ENCODE data around the gene NR3C2.

Gene NR3C2

DNA sequence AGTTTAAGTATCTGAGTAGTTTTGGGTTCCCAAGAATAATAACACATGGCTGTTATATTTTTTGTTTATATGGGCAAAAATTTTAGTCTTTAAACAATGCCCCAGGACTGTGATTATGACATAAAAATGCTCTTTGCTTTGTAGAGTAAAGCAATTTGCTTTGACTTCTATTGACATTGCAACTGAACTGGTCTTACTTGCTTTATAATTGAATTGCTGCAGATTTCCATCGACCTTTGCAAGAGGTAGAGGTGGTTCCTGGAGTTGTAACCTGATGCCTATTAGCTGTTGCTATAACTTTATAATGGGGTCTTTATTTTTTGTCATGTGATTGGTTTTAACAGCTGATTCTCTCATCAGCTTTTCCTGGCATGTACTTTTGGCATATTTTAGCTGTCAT, 407.4 kb downstream of the NR3C2 start:
- no peak for DNase-seq

DNA sequence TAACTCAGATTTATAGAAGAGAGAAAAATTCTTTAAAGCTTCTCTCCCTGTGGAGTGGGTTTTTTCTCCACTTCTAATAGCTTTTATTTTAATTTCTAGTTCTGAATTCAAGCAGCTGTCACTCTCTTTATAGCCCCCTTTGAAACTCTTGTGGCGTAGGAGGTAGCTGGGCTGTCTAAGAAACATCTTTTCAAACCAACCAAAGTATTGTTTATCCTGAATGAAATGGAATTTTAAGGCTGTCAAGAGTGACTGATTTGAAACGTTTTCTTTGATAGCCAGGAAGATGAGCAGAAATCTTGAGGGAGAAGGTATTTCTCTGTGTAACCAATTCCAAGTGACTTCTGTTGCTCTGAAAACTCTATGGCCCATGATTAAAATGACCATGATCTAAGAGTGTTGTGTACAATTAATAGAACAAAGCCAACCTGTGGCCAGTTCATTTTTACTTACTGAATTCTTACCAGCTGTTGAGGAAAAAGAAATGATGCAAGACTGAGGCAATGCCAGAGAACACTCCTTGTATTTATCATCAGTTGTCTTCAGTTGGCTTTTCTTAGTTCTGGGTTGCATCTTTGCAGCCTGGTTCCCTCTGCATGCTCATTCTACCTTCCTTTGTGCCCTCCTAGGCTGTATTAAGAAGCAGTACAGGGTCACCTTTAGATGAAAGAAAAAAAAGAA, 411.9 kb downstream of the NR3C2 start:
- DNase-seq: no peak

DNA sequence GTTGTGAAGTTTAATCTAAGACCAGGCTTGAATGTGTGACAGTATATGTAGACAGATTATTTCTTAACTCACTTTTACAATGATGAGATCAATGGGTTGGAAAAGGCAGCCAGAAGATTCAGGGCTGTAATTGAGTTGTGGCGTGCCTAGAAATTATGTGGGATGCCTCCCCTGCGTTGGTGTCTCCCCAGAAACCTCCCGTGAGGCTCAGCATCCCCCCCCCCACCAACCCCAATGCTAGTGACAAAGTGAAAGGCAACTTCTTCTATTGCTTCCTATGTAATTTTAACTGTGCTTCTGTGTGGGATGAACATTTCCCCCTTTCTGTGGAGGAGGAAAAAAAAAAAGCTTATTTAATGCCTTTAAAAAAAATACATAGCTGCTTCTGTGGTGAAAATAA, 412.4 kb downstream of the NR3C2 start:
- no peak for DNase-seq
